ENCODE results near the gene KSR1.

DNA sequence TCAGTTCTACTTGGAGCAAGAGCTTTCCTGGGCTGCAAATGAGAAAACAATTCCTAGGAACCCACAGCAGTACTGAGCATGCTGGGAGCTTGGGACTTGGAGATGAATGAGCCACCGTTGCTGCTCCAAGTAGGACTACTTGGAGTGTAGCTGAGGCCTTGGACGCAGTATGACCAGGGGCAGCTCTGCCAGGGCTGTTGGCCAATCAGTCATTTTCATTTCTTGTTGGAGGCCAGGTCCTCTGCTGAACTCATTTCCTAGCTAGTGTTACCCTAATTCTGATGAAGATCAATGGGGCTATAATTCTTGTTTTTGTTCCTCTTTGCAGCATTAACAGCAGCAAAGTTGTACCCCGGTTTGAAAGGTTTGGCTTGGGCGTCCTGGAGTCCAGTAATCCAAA lies 166.7 kb downstream of the KSR1 start:
- TF ChIP-seq, protein P1, sequence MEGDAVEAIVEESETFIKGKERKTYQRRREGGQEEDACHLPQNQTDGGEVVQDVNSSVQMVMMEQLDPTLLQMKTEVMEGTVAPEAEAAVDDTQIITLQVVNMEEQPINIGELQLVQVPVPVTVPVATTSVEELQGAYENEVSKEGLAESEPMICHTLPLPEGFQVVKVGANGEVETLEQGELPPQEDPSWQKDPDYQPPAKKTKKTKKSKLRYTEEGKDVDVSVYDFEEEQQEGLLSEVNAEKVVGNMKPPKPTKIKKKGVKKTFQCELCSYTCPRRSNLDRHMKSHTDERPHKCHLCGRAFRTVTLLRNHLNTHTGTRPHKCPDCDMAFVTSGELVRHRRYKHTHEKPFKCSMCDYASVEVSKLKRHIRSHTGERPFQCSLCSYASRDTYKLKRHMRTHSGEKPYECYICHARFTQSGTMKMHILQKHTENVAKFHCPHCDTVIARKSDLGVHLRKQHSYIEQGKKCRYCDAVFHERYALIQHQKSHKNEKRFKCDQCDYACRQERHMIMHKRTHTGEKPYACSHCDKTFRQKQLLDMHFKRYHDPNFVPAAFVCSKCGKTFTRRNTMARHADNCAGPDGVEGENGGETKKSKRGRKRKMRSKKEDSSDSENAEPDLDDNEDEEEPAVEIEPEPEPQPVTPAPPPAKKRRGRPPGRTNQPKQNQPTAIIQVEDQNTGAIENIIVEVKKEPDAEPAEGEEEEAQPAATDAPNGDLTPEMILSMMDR (IDR thresholded peaks at IDR 0.05; ENCODE audit: poor library complexity, severe bottlenecking) = no peak
- no peak for TF ChIP-seq RAD21 (conservative IDR thresholded peaks at IDR 0.05)
- TF ChIP-seq MXI1 (conservative IDR thresholded peaks at IDR 0.05; ENCODE audit: poor library complexity, severe bottlenecking) = no peak
- TF ChIP-seq SMC3 (conservative IDR thresholded peaks at IDR 0.05; ENCODE audit: poor library complexity) = no peak
- TF ChIP-seq EZH2 (IDR thresholded peaks at IDR 0.05; ENCODE audit: borderline replicate concordance, insufficient read depth, low read length, poor library complexity, severe bottlenecking) = no peak
- TF ChIP-seq POLR2AphosphoS5 (IDR thresholded peaks at IDR 0.05) = no peak
